HG02852 (cell line): Measurements from ENCODE around the gene SULT1C3.
"Not testable (repeated sequence)": the region's sequence is repeated elsewhere in the genome, so short reads cannot be mapped to it uniquely, and the experiment has no call there.

ENCODE experiments used
- ATAC-seq: cut with Tn5 transposase; IDR thresholded peaks from one replicate; pipeline ENCODE4 v1.9.1; 2021; ENCODE audit warnings: mild to moderate bottlenecking, moderate library complexity; ENCODE audit not compliant: unreplicated experiment

The SULT1C3 gene

DNA sequence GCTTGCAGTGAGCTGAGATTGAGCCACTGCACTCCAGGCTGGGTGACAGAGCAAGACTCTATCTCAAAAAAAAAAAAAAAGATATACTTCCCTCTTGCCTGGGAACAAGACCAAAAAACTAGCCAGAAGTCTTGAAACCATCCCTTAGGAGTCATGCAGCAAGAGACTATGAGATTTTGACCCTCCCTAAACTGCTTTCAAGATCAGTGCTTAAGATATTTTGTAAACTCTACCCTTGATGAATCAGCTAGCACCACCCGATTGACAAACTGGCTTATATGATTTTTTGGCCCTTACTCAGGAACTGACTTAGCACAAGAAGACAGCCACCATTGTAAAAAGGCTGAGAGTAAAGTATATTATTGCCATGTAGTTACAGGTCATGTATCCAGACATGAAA lies 3.8 kb downstream of the SULT1C3 start:
- ATAC-seq, result no peak

DNA sequence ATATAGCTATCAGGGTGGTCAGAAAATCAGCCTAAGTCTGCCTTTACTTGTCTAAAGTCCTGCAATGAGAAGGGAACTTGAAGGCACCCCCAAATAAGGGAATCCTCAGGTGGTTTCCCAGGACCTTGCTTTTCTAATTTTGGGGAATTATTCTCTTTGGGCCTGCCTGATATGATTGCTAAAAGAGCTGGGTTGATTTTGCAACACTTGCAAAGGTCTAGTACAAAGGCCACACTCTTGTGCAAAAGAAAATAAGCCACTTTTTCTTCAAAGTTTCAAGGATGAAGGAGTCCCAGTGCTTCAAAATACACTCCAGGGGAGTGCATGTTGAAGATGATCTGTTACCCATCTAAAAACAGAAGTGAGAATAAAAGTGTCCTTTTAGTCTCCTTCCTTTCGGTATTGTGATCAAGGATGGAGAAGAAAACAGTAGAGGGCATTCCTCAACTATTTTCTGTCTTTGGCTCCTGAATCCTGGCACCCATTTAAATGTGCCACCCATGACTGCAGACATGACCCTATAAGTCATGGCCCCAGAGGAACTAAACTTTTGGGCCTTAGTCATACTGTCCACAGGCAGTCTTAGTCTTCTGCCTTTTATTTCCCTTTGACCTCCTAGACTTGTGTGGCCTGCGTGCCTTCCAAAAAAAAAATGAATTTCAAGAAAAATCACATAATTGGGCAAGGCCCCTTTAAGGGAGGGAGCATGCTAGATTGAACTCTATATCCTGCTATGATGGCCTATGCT lies 5.1 kb downstream of the SULT1C3 start:
- ATAC-seq, result no peak

DNA sequence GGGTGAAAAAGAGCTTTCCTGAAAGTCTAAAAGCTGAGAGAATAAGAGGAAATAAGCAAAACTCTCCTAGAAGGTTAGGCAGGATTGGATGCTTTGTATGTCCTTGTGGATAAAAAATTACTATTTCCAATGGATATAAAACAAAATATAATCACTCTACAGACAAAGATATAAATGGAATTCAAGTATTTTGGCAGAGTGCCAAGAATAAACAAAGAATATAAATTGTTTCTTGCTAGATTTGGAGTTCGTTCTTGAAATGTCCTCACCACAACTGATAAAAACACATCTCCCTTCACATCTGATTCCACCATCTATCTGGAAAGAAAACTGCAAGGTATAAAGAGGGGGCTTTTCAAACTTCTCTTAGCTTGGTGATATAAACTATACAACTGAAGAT lies 13.3 kb downstream of the SULT1C3 start:
- ATAC-seq, result no peak

DNA sequence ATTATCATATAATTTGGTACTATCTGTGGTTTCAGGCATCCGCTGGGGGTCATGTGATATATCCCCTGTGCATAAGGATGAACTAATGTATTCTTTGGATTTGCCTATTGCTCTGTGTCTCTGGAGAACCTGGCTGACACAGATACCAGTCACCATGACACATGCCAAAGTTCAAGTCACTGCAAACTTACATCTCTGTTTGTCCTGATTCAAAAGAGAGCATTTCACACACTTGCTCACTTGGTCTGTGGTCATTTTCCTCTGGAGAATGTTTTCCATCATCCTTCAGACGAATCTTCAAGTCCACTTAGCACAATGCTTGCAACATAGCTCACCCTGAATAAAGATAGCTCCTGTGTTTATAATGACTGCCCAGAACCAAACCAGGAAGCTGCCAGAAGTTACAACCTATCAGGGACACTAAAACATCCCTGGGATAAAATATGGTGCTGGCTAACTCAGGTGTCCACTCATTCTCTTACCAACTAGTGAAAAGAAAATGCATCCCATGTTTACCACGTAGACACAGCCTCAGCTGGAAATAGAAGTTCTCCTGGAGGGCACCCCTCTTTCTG lies 18.1 kb downstream of the SULT1C3 start:
- ATAC-seq, result no peak

DNA sequence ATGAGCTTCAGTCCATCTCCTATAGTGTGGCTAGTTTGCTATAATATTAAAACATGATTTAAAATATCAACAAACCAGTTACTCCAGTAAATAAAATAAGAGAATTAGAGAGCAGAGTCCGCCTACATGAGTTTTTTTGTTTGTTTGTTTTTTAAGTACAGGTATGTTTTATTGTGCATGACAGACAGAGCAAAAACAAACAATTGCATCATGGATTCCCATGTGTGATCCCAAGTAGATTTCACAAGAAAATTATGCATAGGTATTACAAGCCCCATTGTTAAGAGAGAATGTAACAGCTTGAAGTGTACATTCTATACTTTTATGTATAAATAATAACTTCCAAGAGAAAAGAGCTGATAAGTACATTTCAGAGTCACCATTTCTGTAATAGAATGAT lies 21.0 kb downstream of the SULT1C3 start:
- ATAC-seq, result no peak

DNA sequence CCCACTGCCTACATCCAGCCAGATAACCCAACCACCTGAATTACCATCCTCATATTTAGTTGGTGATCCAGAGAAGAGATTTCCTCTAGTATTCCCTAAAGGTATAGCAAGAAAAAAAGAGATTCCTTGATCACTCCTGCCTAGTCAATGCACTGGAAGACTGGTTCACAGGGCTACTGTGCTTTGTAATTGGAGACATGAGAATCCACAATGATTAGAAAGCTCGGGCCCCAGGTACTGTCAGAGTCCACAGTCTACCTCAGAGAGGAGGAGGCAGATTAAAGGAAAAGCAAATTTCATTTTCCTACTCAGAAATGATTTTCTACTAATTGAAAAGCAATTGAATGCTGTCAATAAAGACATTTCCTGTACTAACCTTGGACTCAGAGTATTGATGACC lies 22.3 kb downstream of the SULT1C3 start:
- ATAC-seq, result no peak

DNA sequence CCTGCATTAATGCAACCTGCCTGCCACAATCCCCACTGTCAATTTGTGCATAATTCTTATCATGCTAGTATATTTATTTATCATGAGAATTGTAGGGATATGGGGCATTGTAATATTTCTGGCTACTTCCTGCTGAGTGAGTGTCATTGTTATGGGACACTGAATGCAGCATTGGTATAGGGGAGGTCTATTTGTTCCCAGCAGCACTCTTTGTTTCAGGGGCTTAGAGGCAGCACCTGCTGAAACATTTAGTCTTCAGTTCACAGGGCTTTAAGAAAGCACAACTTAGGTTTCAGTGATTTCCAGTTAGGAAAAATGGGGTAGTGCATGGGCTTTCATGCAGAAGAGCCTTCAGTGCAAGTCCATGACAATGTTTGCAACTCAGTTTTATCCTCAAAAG lies 23.6 kb downstream of the SULT1C3 start:
- no peak for ATAC-seq

DNA sequence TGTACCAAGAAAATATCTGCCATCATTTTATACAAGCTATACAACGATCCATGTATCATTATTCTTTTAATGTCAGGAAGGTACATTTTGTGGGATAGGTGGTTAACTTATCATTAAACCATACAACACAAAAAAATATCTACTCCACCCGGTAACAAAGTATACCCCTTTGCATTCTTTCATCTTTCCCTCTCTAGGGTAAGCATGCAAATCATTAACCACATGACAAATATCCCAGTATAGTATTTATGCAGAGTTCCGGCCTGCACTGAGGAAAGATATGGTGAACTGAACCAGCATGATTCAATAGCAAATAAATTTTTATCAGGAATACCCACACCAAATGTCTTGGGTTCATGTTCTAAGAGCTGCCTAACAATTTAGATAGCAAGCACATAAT lies 26.4 kb downstream of the SULT1C3 start:
- ATAC-seq, result no peak

DNA sequence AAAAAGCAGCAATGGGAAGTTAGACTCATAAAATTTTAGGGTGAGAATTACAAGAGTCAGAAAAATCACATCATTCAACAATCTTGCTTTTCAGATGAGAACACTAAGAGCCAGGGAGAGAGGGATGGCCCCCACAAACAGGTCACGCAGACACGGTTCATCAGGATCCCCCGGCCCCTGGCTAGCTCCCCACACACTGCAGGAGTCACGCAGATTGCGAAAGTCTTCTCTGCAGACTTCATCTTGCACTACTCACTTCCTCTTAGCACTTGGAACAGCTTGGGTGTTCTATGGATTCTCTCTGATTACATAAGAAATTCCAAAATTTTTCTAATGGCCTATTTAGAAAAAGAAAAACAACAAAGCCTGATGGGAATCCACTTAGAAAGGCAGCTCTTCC lies 27.3 kb downstream of the SULT1C3 start:
- ATAC-seq, result no peak

DNA sequence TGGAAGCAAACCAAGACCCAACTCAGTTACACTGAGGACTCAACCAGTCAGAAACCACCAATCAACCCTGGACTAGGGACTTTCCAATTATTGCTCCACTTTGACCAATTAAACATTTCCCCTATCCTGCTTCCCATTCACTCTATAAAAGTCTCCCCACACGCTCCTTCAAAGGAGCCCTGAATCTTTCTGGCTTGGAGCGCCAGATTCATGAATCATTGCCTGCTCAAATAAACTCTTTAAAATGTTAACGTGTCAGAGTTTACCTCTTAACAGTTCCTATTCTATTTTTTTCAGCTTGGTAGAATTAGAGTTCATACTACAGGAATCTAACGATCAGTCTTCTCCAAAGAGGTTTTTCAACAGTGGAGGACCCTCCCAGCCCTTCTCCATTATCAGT lies 28.2 kb downstream of the SULT1C3 start:
- ATAC-seq, result no peak

DNA sequence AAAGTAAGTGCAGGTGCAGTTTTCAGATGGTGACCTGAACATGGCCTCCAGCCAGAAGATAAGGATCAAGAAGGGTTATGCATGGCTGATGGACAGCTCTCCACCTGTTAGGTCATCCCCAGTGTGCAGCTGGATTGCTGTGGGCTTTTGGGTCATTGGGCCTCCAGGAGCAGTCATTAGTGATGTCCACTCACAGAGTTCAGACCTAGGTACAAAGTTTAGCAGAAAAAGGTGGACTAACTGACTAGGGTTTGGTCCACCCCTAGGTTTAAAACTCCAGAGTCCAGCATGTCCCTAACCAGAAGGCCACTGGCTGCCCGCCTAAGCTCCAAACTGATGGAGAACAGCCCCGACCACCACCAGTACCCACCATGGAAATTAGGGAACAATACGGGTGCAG lies 30.6 kb downstream of the SULT1C3 start:
- no peak for ATAC-seq

DNA sequence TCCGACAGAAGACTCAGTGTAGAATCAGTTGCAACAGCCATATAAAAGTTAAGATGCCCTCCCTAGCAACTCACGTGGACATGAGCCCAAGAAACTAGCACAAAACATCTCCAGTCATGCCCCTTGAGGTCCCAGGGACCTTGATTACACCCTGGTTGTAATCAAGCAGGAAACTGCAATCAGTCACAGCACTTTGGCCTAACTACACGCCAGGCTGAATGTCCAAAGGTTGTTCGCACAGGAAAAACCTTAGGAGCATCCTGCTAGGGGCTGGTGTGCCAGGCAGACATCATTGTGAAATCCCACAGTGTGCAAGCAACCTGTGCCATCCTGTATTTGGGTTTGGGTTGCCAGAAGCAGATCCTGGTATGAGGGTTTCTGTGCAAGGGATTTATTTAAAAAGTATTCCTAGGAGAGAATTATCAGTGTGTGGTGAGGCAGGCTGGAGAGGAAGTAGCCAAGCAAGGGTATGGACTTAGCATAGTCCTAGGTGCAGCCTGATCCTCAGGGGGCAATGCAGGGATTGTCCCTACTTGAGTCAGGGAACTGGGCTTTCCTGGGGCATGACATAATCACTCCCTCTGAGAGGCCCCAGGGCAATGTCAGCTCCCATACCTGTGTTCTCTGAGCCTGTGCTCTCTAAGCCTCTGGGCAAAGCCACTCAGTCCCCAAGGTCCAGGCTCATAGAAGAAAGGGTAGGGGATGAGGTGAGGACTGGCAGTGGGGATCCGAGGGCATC lies 31.2 kb downstream of the SULT1C3 start:
- no peak for ATAC-seq

DNA sequence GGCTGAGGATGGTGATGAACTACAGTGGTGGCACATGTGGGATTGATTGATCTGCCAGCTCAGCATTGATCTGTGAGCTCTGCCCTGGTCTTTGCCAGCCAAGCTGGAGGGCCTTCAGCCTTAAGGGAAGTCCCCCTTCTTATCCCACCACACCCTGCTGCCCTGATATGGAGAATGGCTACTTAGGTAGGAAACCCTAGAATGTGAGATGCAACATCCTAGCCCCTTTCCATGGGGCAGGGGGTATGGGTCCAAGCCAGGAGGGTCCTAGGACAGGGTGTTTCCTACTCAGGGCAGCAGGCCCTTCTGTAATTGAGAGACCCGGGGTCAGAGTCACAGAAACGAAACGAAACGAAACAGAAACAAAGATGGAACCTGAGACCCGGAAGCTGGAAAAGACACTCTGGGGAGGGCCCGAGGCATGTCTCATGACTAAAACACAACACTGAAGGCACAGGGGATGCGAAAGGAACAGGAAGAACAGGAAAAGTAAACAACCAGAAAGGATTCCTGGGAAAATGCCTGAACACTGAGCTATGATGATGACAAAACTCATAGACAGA lies 32.0 kb downstream of the SULT1C3 start:
- ATAC-seq, result no peak

DNA sequence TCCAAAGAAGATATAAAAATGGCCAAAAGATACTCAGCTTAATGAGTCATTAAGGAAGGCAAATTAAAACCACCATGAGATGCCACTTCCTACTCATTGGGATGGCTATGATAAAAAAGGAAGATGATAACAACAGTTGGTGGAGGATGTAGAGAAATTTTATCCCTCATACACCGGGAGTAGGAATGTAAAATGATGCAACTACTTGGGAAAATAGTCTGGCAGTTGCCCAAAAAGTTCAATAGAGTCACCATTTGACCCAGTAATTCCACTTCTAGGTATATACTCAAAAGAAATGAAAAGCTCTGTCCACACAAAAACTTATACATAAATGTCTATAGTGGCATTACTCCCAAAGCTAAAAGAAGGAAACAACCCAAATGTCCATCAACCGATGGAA lies 38.9 kb downstream of the SULT1C3 start:
- ATAC-seq, result no peak

DNA sequence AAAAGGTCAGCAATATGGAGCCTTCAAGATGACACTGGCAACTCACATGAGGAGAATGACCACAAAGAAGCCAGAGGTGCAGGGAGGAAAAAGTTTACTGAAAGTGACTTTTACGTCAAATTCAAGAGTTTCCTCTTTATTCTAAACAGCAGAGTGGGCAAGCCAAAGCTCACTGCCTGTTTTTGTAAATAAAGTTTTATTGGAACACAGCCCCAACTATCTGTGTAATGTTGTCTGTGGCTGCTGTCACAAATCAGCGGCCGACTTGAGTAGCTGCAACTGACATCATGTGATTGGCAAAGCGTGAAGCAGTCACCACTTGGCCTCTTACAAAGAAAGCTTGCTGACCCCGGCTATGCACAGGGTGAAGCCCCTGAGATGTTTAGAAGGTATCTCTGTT lies 39.7 kb downstream of the SULT1C3 start:
- no peak for ATAC-seq

DNA sequence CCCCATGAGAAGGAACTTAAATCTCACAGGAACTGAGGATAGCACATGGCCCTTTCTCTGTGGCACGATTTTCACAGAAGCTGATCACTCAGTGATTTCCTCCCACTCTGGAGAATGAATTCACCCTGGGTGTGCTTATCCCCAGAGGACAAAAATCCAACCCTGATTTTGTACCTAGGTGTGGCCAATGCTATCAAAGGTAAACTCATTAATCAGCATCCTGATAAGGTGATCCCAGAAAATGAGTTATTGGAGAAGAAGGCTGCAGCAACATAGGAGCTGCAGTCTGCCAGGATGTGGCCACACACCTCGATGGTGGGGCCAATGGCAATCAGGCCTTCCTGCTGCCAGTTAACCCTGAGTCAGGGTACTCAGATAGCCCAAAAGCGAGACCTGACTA lies 40.7 kb downstream of the SULT1C3 start:
- ATAC-seq, result no peak

DNA sequence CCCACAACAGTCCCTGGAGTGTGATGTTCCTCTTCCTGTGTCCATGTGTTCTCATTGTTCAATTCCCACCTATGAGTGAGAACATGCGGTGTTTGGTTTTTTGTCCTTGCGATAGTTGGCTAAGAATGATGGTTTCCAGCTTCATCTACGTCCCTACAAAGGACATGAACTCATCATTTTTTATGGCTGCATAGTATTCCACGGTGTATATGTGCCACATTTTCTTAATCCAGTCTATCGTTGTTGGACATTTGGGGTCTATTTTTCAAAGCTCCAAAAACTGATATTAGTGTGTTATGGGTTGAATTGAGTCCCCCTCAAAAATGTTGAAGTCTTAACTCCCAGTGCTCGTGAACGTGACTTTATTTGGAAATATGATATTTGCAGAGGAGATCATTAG lies 44.8 kb downstream of the SULT1C3 start:
- not testable (repeated sequence) for ATAC-seq

DNA sequence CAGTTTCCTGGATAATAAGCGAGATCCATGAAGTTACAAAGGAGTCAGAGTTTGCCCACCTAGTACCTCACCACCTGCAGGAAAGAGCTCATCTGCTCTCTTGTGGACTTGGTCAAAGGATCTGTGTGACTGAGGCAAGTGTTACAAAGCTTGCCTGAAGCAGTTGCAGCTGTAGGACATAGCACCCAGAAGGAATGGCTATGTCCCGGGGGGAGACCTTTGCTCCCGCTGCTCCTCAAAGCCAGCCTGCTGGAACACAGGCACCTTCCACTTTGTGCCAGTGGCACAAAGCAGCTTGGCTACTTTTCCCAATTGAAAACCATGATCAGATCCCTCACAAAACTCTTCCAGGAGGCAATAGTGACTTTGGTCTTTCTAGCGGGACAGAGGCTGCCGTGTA lies 45.8 kb downstream of the SULT1C3 start:
- ATAC-seq, result no peak

DNA sequence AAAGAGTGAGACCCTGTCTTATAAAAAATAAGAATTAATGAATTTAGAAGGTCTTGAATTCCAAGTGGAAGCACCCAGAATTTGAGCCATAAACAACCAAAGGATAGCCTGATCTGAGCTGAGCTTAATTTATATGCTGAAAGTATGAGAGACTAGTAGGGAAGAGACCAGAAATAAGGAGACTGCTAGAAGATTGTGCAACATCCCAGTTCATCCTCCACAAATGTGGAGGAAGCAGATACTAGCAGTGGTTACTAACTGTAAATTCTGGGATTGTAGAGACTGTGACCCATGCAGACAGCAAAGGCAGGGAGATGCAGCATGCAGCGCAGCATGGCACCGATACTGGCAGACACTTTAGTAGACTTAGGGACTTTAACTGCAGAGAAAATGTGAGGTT lies 47.4 kb downstream of the SULT1C3 start:
- ATAC-seq, result no peak

DNA sequence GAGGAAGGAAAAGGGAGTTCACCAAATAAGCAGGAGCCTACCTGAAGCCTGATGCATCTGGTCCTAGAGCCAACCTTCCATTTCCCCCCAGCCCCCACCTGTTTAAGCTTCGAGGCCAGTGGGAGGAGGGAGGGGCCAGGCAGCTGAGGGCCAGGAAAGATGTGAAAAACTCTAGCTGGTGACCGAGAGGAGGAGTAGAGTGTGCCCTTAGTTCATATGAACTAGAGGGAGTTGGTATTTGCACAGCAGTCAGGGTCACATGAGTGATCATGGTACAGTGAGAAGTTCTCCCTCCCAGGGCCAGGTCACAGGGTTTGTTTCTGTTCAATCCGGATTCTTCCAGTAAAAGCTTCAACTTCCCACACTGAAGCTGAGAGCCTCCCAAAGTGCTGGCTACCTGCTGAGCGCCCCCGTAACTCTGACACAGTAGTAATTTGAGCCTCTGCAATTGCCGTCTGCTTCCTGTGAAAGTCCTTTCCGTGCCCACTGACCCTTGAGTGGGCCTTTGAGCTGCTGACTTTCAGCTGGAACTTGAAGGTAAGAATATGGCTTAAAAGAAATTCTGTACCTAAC lies 48.9 kb downstream of the SULT1C3 start, which contains the start of gene SULT1C2:
SULT1C2 (plus strand) TSS at position 362 of the 573 bp plus-strand sequence. CDS start 4,773 bp downstream, outside the sequence.
- ATAC-seq, result no peak

DNA sequence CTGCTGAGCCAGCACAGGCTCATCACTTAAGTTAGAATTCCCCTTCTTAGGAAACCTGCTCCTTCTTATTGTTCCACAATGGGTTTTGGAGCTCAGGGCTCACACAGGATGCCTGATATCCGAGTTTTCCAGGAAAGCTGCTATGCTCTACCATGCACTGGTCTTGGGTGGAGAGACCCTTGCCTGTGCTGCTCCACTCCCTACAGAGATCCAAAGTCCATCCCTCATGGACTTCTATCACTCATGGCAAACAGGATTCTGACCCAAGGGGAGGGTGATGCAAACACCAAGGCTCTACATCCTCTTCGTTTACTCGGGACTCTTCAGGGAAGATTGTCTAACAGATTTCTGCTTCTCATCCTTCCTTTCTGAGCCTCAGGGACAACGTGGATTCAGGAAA lies 54.1 kb downstream of the SULT1C3 start:
- no peak for ATAC-seq
